22Rv1 (cell line): ENCODE measurements around the gene F5.

Source experiments
- H3K27ac ChIP-seq: fragments of 450-650 bp; 2 replicates; pipeline ENCODE4 v1.5.1; 2017
- CTCF ChIP-seq: fragments of 450-650 bp; IDR thresholded peaks from 2 replicates; pipeline ENCODE4 v1.5.1; 2017; ENCODE audit warnings: mild to moderate bottlenecking
- ZFX ChIP-seq: fragments of 450-650 bp; IDR thresholded peaks from 2 replicates; pipeline ENCODE4 v1.6.1; 2017; ENCODE audit warnings: antibody characterized with exemption, borderline replicate concordance

F5 gene

GRCh38 chr1:169491845-169492281 lies 94.4 kb downstream of the F5 start:
- TF ChIP-seq CTCF (no peak), ZFX (no peak)
- H3K27ac ChIP-seq: no peak overlapping the region

- TF ChIP-seq CTCF: no peak
- TF ChIP-seq ZFX: no peak
- no peak overlapping the region for H3K27ac ChIP-seq
These were observed 98.1 kb downstream of the F5 start for GRCh38 chr1:169488157-169488556.

- TF ChIP-seq CTCF (no peak), ZFX (no peak)
- H3K27ac ChIP-seq: no peak overlapping the region
These were observed 98.7 kb downstream of the F5 start for GRCh38 chr1:169487561-169487960.

- TF ChIP-seq ZFX (no peak), CTCF (no peak)
- H3K27ac ChIP-seq: peak overlapping the region; percentile 80; the same call in 1 of the 2 replicates
These were observed 99.1 kb downstream of the F5 start for GRCh38 chr1:169487133-169487532.

GRCh38 chr1:169486281-169487051 lies 99.8 kb downstream of the F5 start:
- TF ChIP-seq ZFX: no peak
- no peak for TF ChIP-seq CTCF
- H3K27ac ChIP-seq: peak overlapping the region; percentile 80

- peak within 1 kb of the TSS; percentile 80 for H3K27ac ChIP-seq
- no peak for TF ChIP-seq ZFX
- peak; percentile 51 for TF ChIP-seq CTCF
These were observed 100.6 kb downstream of the F5 start, which contains the start of gene SLC19A2 for GRCh38 chr1:169485431-169486280. Gene SLC19A2, minus strand, starts transcription at chr1:169485944. Its CDS starts 178 bp downstream, at chr1:169485766.
